T-helper 1 cell (primary cell): ENCODE results near the gene ZNF786.
"Not testable (repeated sequence)": the region's sequence is repeated elsewhere in the genome, so short reads cannot be mapped to it uniquely, and the experiment has no call there.

Experiments
- DNase-seq, 5 donors: peaks; one replicate each; pipeline ENCODE4 v3.0.0-alpha.2; 2012 to 2020

Gene ZNF786

DNA sequence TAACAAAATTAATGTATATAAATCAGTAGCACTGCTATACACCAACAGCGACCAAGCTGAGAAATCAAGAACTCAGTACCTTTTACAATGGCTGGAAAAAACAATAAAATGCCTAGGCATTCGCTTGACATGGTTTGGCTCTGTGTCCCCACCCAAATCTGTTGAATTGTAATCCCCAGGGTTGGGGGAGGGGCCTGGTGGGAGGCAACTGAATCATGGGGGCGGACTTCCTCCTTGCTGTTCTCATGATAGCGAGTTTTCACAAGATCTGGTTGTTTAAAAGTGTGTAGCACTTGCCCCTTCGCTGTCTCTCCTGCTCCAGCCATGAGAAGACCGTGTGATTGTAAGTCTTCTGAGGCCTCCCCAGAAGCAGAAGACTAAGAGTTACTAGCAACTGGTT lies 8.6 kb downstream of the ZNF786 start:
- DNase-seq = no peak

DNA sequence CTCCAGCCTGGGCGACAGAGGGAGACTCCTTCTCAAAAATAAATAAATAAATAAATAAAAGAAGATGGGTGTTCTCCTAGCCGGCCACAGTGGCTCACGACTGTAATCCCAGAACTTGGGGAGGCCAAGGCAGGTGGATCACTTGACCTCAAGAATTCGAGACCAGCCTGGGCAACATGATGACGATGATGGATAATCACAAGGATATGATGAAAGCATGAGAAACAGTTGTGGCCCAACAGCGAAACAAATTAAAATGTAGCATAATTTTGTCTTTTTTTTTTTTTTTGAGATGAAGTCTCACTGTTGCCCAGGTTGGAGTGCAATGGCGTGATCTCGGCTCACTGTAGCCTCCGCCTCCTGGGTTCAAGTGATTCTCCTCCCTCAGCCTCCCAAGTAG lies 12.9 kb downstream of the ZNF786 start:
- DNase-seq = no peak

DNA sequence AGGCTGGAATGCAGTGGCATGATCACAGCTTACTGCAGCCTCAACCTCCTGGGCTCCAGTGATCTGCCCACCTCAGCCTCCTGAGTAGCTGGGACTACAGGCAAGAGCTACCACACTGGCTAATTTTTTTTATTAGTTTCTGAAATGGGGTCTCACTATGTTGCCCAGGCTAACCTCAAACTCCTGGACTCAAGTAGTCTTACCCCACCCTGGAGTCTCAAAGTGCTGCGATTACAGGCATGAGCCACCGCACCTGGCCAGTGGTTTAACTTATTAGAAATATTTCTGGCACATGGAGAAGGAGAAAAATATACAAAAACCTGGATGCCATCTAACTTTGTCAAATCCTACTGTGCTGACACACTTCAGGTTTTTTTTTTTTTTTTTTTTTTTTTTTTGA lies 15.2 kb downstream of the ZNF786 start:
- DNase-seq = no peak

DNA sequence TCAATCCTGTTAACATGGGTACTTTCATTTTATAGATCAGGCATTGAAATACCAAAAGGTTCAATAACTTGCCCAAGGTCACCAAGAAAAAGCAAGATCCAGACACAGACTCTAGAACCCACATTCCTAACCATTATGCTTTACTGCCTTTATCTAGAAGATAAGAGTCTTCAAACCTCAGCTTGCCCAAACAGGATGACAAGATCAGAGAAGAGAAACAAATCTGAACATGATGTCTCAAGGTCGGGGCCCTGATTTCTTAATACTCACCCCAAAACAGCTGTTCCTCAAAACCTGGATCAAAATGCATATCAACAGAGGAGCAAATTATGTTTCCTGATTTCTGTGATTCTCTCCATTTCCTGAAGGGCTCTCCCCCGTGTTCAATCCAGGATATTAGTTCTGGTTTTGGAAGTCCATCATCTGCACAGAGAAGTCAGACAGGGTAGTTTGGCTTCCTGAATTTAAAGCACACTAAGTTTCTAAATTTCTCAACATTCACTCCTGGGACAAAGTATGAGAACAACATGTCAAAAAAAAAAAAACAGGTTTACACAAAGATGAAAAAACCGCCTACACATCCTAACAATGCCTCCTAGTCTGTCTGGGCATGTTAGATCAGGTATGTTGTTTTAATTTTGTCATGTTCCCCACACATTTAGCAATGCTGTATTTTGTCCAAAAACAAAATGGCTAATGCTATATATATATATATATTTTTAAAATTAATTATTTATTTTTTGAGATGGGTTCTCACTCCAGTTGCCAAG lies 16.2 kb downstream of the ZNF786 start:
- no peak for DNase-seq

DNA sequence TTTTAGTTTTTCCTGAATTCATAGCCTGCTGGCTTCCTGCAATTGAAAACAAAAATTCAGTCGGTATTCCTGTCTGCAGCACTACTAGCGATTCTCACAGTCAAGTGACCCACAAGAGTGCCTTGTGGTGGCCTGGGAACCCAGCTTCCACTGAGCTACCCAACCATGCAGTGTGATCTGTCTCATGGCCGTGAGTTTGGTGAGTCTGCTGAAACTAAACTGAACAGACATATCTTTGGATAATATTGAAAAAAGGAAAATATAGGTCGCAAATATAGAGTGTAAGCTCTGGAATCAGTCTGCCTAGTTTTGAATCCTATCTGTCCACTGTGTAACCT lies 18.1 kb downstream of the ZNF786 start:
- DNase-seq = no peak

DNA sequence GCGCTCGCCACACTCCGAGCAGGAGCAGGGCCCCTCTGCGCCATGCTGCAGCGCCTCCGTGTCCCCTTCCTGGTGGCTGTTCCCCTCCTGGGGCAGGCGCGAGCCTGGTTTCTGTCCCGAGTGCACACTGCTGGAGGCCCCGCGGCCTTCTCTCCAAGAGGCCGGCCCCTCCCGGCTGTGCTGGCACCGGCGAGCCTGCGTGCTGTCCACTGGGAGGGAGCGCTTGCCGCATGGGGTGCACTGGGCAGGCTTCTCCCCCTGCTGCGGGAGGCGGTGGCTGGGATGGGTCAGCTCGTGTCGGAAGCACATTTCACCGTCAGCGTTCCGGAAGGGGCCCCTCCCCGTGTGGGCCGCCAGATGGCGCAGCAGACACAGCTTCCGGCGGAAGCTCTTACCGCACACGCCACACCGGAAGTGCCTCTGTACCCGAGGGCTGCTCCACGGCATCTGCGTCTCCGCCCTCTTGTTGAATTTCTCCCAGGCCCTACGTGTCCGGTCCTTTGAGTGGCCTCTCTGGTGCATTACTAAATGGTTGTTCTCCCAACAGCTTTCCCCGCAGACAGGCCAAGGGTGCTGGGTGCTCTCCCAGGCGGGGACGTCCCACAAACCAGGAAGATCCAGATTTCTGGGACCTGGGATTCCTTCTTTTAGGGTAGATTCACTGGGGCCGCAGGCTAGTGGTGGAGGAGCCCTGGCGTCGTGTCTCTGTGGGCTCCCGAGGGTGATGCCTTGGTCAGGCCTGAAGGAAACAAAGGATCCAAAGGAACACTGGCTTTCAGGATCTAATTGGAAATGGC lies 18.7 kb downstream of the ZNF786 start:
- DNase-seq = peak; percentile 20 to 55 (median 43)

DNA sequence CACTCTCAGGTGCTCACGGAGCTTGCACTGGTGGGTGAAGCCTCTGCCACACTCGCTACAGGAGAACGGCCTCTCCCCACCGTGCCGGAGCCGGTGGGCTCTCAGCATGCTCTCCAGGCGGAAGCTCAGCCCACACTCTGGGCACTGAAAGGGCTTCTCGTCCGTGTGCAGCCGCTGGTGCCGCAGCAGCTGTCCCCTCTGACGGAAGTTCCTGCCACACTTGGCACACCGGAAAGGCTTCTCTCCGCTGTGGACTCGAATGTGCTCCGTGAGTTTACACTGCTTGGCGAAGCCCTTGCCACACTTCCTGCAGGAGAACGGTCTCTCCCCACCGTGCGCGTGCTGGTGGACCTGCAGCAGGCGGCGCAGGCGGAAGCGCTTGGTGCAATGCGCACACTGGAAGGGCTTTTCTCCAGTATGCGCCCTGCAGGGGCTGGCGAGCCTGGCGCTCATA lies 19.3 kb downstream of the ZNF786 start:
- no peak for DNase-seq

DNA sequence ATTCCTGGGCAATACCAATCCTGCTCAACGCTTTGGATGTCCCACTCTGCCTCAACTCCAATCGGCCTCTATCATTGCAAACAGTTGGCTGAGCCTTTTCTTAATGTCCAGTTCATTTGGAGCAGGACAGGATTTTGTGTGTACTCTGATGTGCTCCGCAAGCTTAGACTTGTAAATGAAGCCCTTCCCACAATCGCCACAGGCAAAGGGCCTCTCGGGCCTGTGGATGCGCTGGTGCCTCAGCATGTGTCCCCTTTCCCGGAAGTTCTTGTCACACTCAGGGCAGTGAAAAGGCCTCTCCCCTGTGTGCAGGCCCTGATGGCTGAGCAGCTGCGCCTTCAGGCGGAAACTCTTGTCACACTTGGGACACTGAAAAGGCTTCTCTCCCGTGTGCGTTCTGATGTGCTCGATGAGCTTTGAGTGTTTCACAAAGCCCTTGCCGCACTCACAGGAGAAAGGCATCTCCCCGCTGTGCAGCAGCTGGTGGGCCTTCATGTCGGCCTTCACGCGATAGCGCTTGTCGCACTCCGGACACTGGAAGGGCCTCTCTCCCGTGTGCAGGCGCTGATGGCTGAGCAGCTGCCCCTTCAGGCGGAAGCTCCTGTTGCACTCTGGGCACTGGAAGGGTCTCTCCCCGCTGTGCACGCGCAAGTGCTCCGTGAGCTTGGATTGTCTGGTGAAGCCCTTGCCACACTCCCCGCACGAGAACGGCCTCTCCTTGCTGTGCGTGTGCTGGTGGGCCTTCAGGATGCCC lies 20.0 kb downstream of the ZNF786 start:
- no peak for DNase-seq

DNA sequence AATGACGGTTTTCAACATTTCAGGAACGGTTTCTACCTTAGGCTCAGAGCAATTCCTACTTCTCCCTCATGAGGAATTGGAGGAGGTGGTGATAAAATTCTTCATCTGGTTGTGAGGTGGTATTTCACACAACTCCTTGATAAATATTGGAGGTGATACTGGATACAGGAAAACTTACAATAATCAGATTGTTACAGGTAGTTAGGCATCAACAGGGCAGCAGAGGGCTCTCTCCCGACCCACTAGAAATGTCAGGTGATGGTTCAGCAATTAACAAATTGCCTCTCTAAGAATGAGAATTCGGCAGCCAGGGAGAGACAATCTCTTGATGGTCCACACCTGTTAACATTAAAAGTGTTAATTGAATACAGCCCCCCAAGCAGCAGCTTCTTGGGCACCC lies 22.6 kb downstream of the ZNF786 start:
- DNase-seq = no peak

DNA sequence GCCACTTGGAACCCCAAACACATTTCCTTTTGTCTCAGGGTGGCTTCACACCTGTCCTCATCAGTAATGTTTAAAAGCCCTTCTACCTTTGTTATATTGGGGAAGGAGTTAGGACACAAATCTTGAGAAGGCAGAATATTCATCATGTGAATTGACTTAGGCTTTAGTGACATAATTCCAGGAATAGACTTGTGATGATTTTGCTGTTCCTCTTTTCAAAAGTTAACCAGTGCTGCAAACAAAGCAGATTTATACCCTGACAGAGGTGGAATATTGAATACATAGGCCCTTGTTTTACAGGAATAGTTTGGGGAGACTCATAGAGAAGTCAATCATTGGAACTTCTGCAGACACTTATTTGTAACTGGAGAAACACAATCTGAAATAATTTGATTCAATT lies 27.0 kb downstream of the ZNF786 start:
- no peak for DNase-seq

DNA sequence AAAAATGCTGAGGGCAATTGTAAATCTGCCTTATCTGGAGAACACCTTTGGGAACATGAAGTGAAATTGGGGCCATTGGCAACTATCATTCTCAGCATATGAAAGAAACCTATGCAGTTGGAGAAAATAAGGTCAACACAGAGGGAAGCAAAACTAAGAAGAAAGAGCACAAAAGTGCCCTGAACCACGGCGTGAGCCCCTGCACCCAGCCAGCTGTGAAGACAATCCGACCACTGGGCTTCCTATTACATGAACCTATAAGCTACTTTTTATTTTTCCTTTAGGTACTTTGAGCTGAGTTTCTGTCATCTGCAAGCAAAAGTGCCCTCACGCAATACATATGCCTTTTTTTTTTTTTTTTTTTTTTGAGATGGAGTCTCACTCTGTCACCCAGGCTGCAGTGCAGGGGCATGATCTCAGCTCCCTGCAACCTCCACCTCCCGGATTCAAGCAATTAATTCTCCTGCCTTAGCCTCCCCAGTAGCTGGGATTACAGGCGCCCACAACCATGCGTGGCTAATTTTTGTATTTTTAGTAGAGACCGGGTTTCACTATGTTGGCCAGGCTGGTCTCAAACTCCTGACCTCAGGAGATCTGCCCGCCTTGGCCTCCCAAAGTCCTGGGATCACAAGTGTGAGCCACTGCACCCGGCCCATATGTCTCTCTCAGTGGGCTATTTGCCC lies 28.2 kb downstream of the ZNF786 start:
- DNase-seq = not testable (repeated sequence)

DNA sequence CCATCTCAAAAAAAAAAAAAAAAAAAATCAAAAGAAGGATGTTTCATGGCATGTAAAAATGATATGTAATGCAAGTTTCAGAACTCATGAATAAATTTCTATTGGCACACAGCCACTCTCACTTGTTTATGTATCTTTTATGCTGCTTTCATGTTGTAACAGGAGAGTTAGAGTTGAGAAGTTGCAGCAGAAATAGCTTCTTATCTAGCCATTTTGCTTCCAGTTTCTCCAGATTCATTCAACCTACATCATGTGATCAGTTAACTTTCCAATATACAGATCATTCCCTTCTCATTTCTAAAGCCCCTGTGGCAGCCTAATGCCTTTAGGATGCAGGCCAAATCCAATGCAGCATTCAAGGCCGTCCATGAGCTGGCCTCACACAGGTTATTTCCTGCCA lies 30.4 kb downstream of the ZNF786 start:
- no peak for DNase-seq

DNA sequence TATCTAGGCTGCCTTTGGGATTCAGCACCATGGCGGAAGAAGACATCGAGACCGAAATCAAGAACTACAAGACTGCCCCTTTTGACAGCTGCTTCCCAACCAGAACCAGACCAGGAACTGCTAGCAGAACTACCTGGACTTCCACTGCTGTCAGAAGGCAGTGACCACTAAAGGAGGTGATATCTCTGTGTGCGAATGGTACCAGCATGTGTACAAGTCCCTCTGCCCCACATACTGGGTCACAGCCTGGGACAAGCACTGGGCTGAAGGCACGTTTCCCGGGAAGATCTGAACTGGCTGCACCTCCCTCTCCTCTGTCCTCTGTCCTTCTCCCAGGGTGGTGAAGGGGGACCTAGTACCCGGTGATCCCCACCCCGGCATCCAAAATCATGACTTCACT lies 36.6 kb downstream of the ZNF786 start:
- DNase-seq = no peak

DNA sequence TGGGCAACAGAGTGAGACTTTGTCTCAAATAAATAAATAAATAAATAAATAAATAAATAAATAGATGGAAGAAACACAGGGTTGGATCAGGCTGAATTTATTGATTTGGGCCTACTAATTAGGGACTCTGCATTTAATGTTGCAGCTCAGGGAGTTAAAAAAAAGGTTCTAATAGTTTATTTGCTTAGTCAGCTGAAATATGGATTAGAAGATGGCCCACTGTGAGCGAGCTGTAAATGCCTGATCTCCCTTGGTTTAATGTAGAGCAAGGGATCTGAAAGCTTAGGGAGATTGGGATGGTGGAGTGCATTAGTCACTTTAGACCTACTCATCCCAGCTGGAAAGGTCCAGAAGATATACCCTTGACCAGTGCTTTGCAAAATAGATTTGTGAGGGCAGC lies 37.1 kb downstream of the ZNF786 start:
- DNase-seq = no peak

DNA sequence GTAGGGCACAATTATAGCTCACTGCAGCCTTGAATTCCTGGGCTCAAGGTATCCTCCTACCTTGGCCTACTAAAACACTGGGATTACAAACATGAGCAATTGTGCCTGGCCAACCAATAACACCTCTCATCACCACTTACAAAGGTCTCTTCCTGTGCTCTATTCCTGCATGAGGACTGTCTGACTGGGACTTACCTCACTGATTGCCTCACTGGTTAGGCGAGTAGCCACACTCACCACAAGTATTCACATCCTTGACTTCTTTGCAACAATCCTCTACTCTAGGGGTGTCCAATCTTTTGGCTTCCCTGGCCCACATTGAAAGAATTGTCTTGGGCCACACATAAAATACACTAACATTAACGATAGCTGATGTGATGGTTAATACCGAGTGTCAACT lies 39.6 kb downstream of the ZNF786 start:
- no peak for DNase-seq

DNA sequence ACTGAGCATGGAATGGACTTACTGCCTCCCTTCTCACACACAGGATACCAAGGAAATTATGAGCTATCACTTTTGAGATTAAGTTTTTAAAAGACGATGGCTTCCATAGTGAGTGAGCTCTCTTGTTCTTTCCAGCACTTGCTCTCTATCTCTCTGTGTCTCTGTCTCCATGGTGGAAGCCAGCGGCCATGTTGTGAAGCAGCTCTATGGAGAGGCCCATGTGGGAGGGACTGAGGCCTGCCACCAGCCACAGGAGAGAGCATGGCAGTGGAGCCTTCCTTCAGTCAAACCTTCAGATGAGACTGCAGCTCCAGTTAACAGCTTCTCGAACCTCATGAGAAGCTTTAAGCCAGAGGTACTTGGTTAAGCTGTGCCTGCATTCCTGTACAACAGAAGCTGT lies 41.7 kb downstream of the ZNF786 start:
- DNase-seq = no peak

DNA sequence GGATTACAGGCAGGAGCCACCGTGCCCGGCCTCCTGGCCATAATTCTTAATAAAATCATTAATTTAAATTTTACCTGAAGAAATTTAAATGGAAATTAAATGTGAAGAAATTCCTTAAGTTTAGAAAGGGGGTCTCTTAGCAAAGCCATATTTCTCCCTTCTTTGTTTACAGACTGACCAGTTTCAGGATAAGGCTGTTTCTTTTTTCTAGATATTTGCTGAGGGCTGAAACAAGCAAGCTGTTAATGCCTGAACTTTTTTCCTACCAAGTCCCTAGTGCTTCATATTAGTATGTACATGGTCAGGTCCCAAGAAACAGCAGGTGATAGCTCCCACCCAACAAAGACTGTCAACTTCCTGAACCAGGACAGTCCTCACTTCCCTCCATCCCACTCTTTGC lies 44.1 kb downstream of the ZNF786 start:
- DNase-seq = no peak

DNA sequence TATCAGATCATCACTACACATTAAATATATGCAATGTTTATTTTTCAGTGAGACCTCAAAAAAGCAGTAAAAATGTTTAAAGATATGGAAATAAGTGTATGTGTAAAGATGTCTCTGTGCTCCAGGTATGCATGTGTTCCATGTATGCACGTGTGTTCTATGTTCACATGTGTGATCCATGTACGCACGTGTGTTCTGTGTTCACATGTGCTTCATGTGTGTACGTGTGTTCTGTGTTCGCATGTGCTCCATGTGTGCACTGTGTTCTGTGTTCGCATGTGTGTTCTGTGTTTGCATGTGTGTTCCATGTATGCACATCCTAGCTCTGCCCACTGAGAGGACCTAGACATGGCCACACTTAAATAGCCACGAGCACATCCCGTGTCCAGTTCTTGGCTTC lies 46.6 kb downstream of the ZNF786 start:
- no peak for DNase-seq

DNA sequence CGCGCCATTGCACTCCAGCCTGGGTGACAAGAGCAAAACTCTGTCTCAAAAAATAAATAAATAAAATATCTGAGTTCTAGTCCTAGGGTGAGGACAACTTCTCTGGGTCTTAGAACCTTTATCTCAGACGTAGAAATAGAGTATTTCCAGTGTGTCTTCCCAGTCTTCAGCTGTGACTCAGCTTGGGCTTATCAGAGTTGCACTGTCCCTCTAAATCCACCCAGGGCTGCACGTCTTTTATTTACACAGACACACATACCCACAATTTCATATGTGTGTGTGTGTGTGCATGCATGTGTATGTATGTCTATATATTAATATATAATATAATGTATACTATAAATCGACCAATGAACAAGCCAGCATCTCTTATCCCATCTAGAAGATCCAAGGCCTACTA lies 49.2 kb downstream of the ZNF786 start:
- no peak for DNase-seq

DNA sequence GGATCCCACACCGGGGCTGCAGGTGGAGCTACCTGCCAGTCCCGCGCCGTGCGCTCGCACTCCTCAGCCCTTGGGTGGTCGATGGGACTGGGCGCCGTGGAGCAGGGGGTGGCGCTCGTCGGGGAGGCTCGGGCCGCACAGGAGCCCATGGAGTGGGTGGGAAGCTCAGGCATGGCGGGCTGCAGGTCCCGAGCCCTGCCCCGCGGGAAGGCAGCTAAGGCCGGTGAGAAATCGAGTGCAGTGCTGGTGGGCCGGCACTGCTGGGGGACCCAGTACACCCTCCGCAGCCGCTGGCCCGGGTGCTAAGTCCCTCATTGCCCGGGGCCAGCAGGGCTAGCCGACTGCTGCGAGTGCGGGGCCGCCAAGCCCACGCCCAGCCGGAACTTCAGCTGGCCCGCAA lies 51.9 kb downstream of the ZNF786 start:
- DNase-seq = not testable (repeated sequence)

DNA sequence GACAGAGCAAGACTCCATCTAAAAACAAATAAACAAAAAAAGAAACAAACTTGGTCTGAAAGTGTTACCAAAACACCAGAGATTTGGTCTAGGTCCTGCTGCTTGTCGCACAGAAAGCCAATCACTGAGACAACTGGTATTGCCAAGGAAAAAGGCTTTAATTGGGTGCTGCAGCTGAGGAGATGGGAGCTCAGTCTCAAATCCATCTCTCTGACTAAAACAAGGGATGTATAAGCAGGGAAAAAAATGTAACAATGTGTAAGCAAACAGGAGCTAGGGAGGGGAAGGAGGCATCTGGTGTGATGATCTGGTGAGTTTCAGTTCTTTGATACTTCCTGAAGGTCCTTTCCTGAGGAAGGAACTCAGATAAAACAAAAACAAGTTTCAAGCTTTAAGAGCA lies 53.8 kb downstream of the ZNF786 start:
- DNase-seq = no peak

DNA sequence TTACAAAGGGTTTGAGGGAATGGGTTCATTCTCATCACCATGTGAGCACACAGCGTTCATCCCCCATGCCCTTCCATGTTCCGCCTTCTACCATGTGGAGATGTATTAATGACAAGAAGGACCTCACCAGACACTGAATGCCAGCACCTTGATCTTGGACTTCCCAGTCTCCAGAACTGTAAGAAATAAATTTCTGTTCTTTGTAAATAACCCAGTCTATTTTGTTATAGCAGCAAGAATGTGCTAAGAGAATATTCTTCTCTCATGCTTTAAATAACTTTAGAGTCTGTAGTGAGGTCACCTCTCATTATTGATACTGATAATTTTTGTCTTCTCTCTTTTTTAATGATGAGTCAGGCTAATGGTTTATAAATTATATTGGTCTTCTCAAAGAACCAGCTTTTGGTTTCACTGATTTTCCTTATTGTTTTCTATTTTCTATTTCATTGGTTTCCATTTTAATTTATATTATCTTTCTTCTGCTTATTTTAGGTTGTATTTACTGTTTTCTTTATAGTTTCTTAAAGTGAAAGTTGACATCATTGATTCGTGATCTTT lies 59.1 kb downstream of the ZNF786 start:
- no peak for DNase-seq

DNA sequence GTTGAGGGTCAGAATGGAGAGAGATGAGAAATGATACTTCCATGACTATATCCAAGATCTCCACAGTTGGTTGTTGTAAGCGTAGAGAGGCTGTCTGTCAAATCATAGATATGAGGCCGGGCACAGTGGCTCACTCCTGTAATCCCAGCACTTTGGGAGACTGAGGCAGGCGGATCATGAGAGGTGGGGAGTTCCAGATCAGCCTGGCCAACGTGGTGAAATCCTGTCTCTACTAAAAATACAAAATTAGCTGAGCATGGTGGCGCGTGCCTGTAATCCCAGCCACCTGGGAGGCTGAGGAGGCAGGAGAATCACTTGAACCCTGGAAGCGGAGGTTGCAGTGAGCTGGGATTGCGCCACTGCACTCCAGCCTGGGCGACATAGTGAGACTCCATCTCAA lies 60.1 kb downstream of the ZNF786 start:
- DNase-seq = not testable (repeated sequence)
